Measurements from ENCODE around the gene LIN37.

The LIN37 gene

GRCh38 chr19:35748106-35749020 is at the start of gene LIN37:
TSS of gene LIN37 (plus strand) at chr19:35748576. CDS start at chr19:35748725, 149 bp downstream.
- Mint-ChIP-seq H3K27me3 (no peaks in the 10 kb centered on the region), H3K36me3 (peaks cover 21% of the 10 kb centered on the region), H3K4me3 (peak within 1 kb of the TSS; percentile 95), H3K9me3 (no peaks in the 10 kb centered on the region), H3K4me1 (peaks cover 54% of the 10 kb centered on the region), H3K27ac (peak within 1 kb of the TSS; percentile 95)
- CTCF ChIA-PET: interaction anchor here (0.6 to 1.4 kb wide), 5 partner anchors 11 to 160 kb away, joined by 3 to 8 read pairs (median 5); no protein-coding TSS in a partner anchor
- peak; percentile 99 for DNase-seq

- Mint-ChIP-seq H3K4me1 (peaks cover 18% of the 10 kb centered on the region), H3K27ac (peak overlapping the region; percentile 94), H3K27me3 (peaks cover 13% of the 10 kb centered on the region), H3K4me3 (peak overlapping the region; percentile 82), H3K9me3 (no peaks in the 10 kb centered on the region), H3K36me3 (no peaks in the 10 kb centered on the region)
- CTCF ChIA-PET: interaction anchor here (1.1 to 12.6 kb wide), 3 partner anchors 8 to 37 kb away, joined by 4 to 236 read pairs (median 6); no protein-coding TSS in a partner anchor
- DNase-seq: peak; percentile 97
Measured at GRCh38 chr19:35702223-35703012, 46.0 kb upstream of the LIN37 start.

GRCh38 chr19:35703343-35703742 is 45.0 kb upstream of the LIN37 start:
- no peaks in the 10 kb centered on the region for H3K9me3 Mint-ChIP-seq
- H3K36me3 Mint-ChIP-seq: no peaks in the 10 kb centered on the region
- peaks cover 17% of the 10 kb centered on the region for H3K4me1 Mint-ChIP-seq
- H3K4me3 Mint-ChIP-seq: no peak overlapping the region
- H3K27ac Mint-ChIP-seq: no peak overlapping the region
- no peak for DNase-seq
- peaks cover 13% of the 10 kb centered on the region for H3K27me3 Mint-ChIP-seq
- CTCF ChIA-PET: interaction anchor here (1.5 to 12.6 kb wide), 2 partner anchors 9 to 10 kb away, joined by 6 to 236 read pairs; no protein-coding TSS in a partner anchor

- CTCF ChIA-PET: interaction anchor here (1.1 kb wide), 1 partner anchor 8 kb away, joined by 3 read pairs; no protein-coding TSS in a partner anchor
Measured at GRCh38 chr19:35704218-35704617, 44.2 kb upstream of the LIN37 start, which contains the start of gene ZBTB32. TSS of gene ZBTB32 (plus strand) at chr19:35704558. CDS start at chr19:35714627, 10,069 bp downstream.

GRCh38 chr19:35708391-35708790 is 40.0 kb upstream of the LIN37 start:
- Mint-ChIP-seq H3K27ac (no peak overlapping the region), H3K4me1 (peaks cover 41% of the 10 kb centered on the region)
- CTCF ChIA-PET: interaction anchor here (3.4 kb wide), 1 partner anchor 13 kb away, joined by 28 read pairs; no protein-coding TSS in a partner anchor

More at GRCh38 chr19:35704218-35704617, 44.2 kb upstream of the LIN37 start, which contains the start of gene ZBTB32:
- Mint-ChIP-seq H3K4me1 (peaks cover 19% of the 10 kb centered on the region), H3K9me3 (no peaks in the 10 kb centered on the region), H3K27ac (no peak within 1 kb of the TSS), H3K4me3 (no peak within 1 kb of the TSS), H3K36me3 (no peaks in the 10 kb centered on the region), H3K27me3 (peaks cover 13% of the 10 kb centered on the region)
- DNase-seq: peak; percentile 39

GRCh38 chr19:35710784-35711723 is 37.3 kb upstream of the LIN37 start:
- H3K27me3 Mint-ChIP-seq: no peaks in the 10 kb centered on the region
- H3K4me1 Mint-ChIP-seq: peaks cover 66% of the 10 kb centered on the region
- H3K4me3 Mint-ChIP-seq: peak overlapping the region; percentile 11
- CTCF ChIA-PET: interaction anchor here (1.3 to 6.7 kb wide), 3 partner anchors 13 to 67 kb away, joined by 4 to 236 read pairs (median 5); partner anchors contain the start of gene LIN37
- H3K36me3 Mint-ChIP-seq: peaks cover 11% of the 10 kb centered on the region
- peak overlapping the region; percentile 97 for H3K27ac Mint-ChIP-seq
- peak; percentile 60 for DNase-seq
- no peaks in the 10 kb centered on the region for H3K9me3 Mint-ChIP-seq

More at GRCh38 chr19:35708391-35708790, 40.0 kb upstream of the LIN37 start:
- Mint-ChIP-seq H3K27me3 (peaks cover 9% of the 10 kb centered on the region), H3K36me3 (peaks cover 1% of the 10 kb centered on the region), H3K9me3 (no peaks in the 10 kb centered on the region), H3K4me3 (no peak overlapping the region)
- no peak for DNase-seq

- CTCF ChIA-PET: interaction anchor here (1.3 to 6.7 kb wide), 4 partner anchors 7 to 35 kb away, joined by 4 to 236 read pairs (median 6); partner anchors contain the start of gene LIN37
- peaks cover 71% of the 10 kb centered on the region for H3K4me1 Mint-ChIP-seq
Measured at GRCh38 chr19:35712567-35713505, 35.5 kb upstream of the LIN37 start.

GRCh38 chr19:35713506-35713850 is 34.9 kb upstream of the LIN37 start:
- CTCF ChIA-PET: interaction anchor here (1.3 to 6.7 kb wide), 3 partner anchors 8 to 24 kb away, joined by 4 to 236 read pairs (median 6); no protein-coding TSS in a partner anchor
- DNase-seq: no peak
- Mint-ChIP-seq H3K9me3 (no peaks in the 10 kb centered on the region), H3K27me3 (no peaks in the 10 kb centered on the region), H3K4me1 (peaks cover 69% of the 10 kb centered on the region), H3K27ac (peak overlapping the region; percentile 97), H3K36me3 (peaks cover 14% of the 10 kb centered on the region), H3K4me3 (peak overlapping the region; percentile 83)

More at GRCh38 chr19:35712567-35713505, 35.5 kb upstream of the LIN37 start:
- DNase-seq: peak; percentile 65
- Mint-ChIP-seq H3K9me3 (no peaks in the 10 kb centered on the region), H3K4me3 (peak overlapping the region; percentile 83), H3K27me3 (no peaks in the 10 kb centered on the region), H3K27ac (peak overlapping the region; percentile 97), H3K36me3 (peaks cover 14% of the 10 kb centered on the region)

- H3K4me3 Mint-ChIP-seq: peak overlapping the region; percentile 83
- no peak for DNase-seq
- H3K4me1 Mint-ChIP-seq: peaks cover 70% of the 10 kb centered on the region
- peak overlapping the region; percentile 97 for H3K27ac Mint-ChIP-seq
- peaks cover 14% of the 10 kb centered on the region for H3K36me3 Mint-ChIP-seq
- CTCF ChIA-PET: interaction anchor here (1.3 to 6.7 kb wide), 3 partner anchors 9 to 23 kb away, joined by 4 to 236 read pairs (median 6); no protein-coding TSS in a partner anchor
- H3K27me3 Mint-ChIP-seq: no peaks in the 10 kb centered on the region
- no peaks in the 10 kb centered on the region for H3K9me3 Mint-ChIP-seq
Measured at GRCh38 chr19:35713904-35714495, 34.4 kb upstream of the LIN37 start.

GRCh38 chr19:35714601-35715354 is 33.6 kb upstream of the LIN37 start:
- DNase-seq: peak; percentile 52
- CTCF ChIA-PET: interaction anchor here (0.6 to 6.7 kb wide), 3 partner anchors 17 to 166 kb away, joined by 3 to 236 read pairs (median 3); no protein-coding TSS in a partner anchor
- Mint-ChIP-seq H3K27ac (peak overlapping the region; percentile 97), H3K36me3 (peaks cover 14% of the 10 kb centered on the region), H3K4me3 (peak overlapping the region; percentile 83), H3K9me3 (no peaks in the 10 kb centered on the region), H3K4me1 (peaks cover 75% of the 10 kb centered on the region), H3K27me3 (no peaks in the 10 kb centered on the region)

- H3K4me3 Mint-ChIP-seq: peak overlapping the region; percentile 85
- CTCF ChIA-PET: interaction anchor here (0.8 to 6.7 kb wide), 3 partner anchors 18 to 216 kb away, joined by 3 to 236 read pairs (median 3); no protein-coding TSS in a partner anchor
Measured at GRCh38 chr19:35715355-35715809, 33.0 kb upstream of the LIN37 start.

More at GRCh38 chr19:35715355-35715809, 33.0 kb upstream of the LIN37 start:
- no peak for DNase-seq
- no peaks in the 10 kb centered on the region for H3K27me3 Mint-ChIP-seq
- H3K4me1 Mint-ChIP-seq: peaks cover 74% of the 10 kb centered on the region
- H3K9me3 Mint-ChIP-seq: no peaks in the 10 kb centered on the region
- H3K27ac Mint-ChIP-seq: peak overlapping the region; percentile 96
- H3K36me3 Mint-ChIP-seq: peaks cover 17% of the 10 kb centered on the region
